ENCODE results near the gene KIAA1958. TPM values are rescaled to one million over a fixed set of nuclear protein-coding genes. Genes with fewer than 3 reads are reported as not detected.

The KIAA1958 gene
- total RNA-seq, 4 donors from 2014 or later, result 5.7 to 11.1 (median 6.8) TPM

DNA sequence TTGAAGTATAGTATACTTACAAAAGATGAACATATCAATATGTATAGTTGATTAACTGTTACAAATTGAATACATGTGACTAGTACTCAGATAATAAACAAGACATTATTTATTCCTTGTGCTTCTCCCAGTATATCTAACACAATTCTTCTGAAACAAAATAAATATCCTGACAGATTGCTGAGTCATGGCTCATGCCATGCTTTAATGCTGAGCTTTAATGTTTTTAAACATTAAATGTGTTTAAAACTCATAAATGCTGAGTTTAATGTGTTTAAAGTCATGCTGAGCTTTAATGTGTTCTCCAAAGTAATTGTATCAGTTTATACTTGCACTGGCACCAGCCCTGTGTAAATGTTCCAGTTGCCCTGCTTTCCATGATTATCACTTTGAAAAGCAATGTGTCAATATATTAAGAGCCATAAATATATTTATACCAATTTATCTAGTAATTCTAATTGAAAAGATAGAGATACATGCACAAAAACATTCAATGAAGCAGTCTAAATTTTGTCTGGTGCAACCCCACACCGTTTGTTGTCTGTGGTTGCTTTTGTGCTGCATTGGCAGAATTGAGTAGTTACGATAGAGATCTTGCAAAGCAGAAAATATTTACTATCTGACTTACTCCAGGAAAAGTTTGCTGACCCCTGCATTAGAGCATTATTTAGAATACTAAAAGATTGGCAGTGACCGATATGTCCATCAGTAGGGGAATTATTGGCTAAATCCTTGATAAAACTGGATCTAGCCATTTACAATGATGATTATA, 15.7 kb downstream of the KIAA1958 start:
- no peak for DNase-seq (ENCODE audit: low spot score in 2 of 2)
- WGBS, 2 donors, result 75 to 89% methylated on average over 3 of the region's 3 CpGs
- H3K4me3 ChIP-seq (ENCODE audit: low read depth, poor library complexity, severe bottlenecking), result no peak overlapping the region
- TF ChIP-seq POLR2A (IDR thresholded peaks at IDR 0.05), result no peak
- TF ChIP-seq, protein P1, sequence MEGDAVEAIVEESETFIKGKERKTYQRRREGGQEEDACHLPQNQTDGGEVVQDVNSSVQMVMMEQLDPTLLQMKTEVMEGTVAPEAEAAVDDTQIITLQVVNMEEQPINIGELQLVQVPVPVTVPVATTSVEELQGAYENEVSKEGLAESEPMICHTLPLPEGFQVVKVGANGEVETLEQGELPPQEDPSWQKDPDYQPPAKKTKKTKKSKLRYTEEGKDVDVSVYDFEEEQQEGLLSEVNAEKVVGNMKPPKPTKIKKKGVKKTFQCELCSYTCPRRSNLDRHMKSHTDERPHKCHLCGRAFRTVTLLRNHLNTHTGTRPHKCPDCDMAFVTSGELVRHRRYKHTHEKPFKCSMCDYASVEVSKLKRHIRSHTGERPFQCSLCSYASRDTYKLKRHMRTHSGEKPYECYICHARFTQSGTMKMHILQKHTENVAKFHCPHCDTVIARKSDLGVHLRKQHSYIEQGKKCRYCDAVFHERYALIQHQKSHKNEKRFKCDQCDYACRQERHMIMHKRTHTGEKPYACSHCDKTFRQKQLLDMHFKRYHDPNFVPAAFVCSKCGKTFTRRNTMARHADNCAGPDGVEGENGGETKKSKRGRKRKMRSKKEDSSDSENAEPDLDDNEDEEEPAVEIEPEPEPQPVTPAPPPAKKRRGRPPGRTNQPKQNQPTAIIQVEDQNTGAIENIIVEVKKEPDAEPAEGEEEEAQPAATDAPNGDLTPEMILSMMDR (IDR thresholded peaks at IDR 0.05), result no peak
- intact Hi-C loops (cut with DNase I; ENCODE audit: low total_unique reads), result no loop called here

DNA sequence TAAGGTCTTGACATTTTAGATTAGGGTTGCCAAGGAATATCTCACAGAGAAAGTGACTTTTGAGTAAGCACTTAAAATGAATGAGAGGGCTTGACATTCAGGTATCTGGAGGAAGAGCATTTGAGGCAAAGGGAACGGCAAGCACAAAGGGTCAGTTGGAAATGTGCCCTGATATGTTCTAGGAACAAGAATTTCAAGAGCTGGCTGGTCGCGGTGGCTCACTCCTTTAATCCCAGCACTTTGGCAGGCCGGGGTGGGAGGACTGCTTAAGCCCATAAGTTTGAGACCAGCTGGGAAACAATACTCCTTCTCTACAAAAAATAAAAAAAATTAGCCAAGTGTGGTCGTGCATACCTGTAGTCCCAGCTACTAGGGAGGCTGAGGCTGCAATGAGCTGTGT, 16.5 kb downstream of the KIAA1958 start:
- TF ChIP-seq, protein P1 (IDR thresholded peaks at IDR 0.05), result no peak
- no peak for TF ChIP-seq POLR2A (IDR thresholded peaks at IDR 0.05)
- DNase-seq (ENCODE audit: low spot score in 2 of 2), result no peak
- WGBS, 2 donors, result 82 to 84% methylated on average over 5 of the region's 5 CpGs

DNA sequence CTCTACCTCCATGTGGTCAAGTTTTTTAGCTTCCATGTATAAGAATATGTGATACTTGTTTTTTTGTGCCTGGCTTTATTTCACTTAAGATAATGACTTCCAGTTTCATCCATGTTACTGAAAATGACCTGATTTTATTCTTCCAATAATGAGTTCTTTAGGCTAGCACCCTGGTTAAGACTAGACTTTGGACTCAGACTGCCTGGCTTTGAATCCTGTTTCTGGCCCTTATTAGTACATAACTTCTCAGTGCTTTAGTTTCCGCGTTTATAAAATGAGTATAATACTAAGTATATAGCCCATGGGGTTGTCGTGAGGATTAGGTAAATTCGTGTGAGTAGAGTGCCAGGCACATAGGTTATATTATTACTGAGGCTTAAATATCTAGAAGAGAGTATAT, 18.5 kb downstream of the KIAA1958 start:
- 83% methylated on average over 4 of the region's 4 CpGs for whole genome bisulfite sequencing, 2 donors
- TF ChIP-seq POLR2A (IDR thresholded peaks at IDR 0.05), result no peak
- TF ChIP-seq, protein P1 (IDR thresholded peaks at IDR 0.05), result no peak
- no peak for DNase-seq (ENCODE audit: low spot score in 2 of 2)
- intact Hi-C loops (cut with DNase I; ENCODE audit: low total_unique reads), result no loop called here
- no peak overlapping the region for H3K4me3 ChIP-seq (ENCODE audit: low read depth, poor library complexity, severe bottlenecking)

More for the DNA sequence above, 16.5 kb downstream of the KIAA1958 start:
- H3K4me3 ChIP-seq (ENCODE audit: low read depth, poor library complexity, severe bottlenecking), result no peak overlapping the region
- intact Hi-C loops (cut with DNase I; ENCODE audit: low total_unique reads), result no loop called here

DNA sequence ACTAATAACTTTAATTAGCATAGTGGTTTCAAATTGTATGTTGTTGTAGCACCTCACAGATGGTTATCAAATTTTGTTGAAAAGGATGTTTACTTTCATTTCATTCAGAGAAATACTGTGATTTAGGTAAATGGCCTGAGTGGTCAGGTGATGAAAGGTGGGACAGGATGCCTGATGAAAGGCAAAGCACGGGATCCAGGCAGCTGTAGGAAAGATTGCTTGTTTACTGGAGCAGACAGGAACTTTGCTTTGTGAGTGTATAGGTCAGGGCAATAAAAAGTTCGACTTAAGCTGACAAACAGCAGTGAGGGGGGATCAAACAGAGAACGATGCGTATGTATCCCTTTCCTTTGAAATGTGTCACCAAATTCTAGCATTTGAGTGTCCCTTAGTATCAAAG, 19.0 kb downstream of the KIAA1958 start:
- 82 to 86% methylated on average over 4 of the region's 4 CpGs for WGBS, 2 donors
- intact Hi-C loops (cut with DNase I; ENCODE audit: low total_unique reads), result no loop called here
- DNase-seq (ENCODE audit: low spot score in 2 of 2), result no peak
- H3K4me3 ChIP-seq (ENCODE audit: low read depth, poor library complexity, severe bottlenecking), result no peak overlapping the region
- no peak for TF ChIP-seq POLR2A (IDR thresholded peaks at IDR 0.05)
- TF ChIP-seq, protein P1 (IDR thresholded peaks at IDR 0.05), result no peak

DNA sequence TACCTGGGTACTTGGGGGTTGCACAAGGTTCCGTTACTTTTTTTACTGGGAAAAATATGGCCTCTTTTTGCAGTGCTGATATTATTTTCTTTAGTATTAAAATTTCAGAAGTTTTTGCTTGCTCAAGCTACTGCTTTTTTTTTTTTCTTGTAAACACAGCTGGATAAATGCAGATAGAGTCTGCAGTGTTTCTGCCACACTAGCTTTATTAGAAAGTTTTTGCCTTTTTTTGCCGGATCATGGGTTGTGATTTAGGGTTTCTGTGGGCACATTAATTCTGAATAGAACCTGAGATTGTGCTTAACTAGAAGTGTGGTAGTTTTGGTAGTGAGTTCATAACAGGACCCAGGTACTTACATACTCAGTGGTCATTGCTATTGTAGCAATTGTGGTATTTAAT, 19.9 kb downstream of the KIAA1958 start:
- no peak for DNase-seq (ENCODE audit: low spot score in 2 of 2)
- intact Hi-C loops (cut with DNase I; ENCODE audit: low total_unique reads), result no loop called here
- WGBS, 2 donors, result 90 to 91% methylated on average over 2 of the region's 2 CpGs
- no peak overlapping the region for H3K4me3 ChIP-seq (ENCODE audit: low read depth, poor library complexity, severe bottlenecking)
- no peak for TF ChIP-seq POLR2A (IDR thresholded peaks at IDR 0.05)
- TF ChIP-seq, protein P1 (IDR thresholded peaks at IDR 0.05), result no peak

All from lower leg skin (tissue), 4 donors.